CD4-positive, alpha-beta T cell treated with Interleukin-6 for 4 hours (primary cell): Measurements from ENCODE around the gene DNAJC5.

Source experiments
- DNase-seq: peaks from one replicate; pipeline ENCODE4 v3.0.0-alpha.2; 2020; ENCODE audit warnings: mixed read lengths

DNAJC5 gene

GRCh38 chr20:63885264-63886053, 9.5 kb upstream of the DNAJC5 start:
- DNase-seq, result no peak

- no peak for DNase-seq
Observed at GRCh38 chr20:63886054-63886419, 8.9 kb upstream of the DNAJC5 start.

- DNase-seq, result no peak
Observed at GRCh38 chr20:63886921-63887320, 8.0 kb upstream of the DNAJC5 start.

GRCh38 chr20:63889241-63890200, 5.4 kb upstream of the DNAJC5 start:
- DNase-seq, result no peak

DNA sequence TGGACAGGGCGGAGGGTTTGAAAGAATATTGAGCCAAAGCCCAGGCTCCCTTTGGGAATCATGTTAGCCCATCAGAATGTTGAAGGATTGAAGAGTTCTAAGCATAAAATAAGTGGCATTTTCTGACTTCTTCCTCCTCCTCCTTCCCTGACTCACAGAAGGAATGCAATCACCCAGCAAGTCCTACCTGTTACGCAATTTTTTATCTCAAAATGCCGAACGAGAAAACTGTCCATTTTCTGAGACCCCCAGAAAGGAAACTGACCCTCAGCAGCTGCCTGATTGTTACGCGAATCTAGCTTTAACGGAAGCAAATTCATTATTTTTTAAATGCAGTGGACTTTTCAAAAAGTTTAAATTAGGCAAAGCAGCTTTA, 4.7 kb upstream of the DNAJC5 start:
- DNase-seq, result no peak

- DNase-seq, result no peak
Observed at GRCh38 chr20:63890616-63891015, 4.3 kb upstream of the DNAJC5 start.

GRCh38 chr20:63891061-63892002, 3.6 kb upstream of the DNAJC5 start:
- no peak for DNase-seq

GRCh38 chr20:63892402-63892801, 2.5 kb upstream of the DNAJC5 start:
- no peak for DNase-seq

DNA sequence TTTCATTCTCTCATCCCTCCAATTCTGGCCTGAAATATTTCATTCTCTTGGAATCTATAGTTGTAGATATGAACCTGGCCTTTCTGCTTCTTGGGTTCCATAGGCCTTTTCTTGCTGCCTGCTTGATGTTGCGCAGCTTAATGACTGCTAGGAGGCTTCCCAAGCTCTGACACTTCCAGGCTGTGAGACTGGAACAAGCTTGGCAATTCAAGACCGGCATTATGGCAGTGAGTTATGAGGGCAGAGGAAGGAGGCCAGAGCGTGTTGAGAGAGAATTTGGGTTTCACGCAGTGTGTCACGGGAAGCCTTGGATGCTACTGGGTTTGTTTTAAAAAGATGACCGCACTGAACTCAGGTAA, 948 bp upstream of the DNAJC5 start:
- peak; percentile 3 for DNase-seq

DNA sequence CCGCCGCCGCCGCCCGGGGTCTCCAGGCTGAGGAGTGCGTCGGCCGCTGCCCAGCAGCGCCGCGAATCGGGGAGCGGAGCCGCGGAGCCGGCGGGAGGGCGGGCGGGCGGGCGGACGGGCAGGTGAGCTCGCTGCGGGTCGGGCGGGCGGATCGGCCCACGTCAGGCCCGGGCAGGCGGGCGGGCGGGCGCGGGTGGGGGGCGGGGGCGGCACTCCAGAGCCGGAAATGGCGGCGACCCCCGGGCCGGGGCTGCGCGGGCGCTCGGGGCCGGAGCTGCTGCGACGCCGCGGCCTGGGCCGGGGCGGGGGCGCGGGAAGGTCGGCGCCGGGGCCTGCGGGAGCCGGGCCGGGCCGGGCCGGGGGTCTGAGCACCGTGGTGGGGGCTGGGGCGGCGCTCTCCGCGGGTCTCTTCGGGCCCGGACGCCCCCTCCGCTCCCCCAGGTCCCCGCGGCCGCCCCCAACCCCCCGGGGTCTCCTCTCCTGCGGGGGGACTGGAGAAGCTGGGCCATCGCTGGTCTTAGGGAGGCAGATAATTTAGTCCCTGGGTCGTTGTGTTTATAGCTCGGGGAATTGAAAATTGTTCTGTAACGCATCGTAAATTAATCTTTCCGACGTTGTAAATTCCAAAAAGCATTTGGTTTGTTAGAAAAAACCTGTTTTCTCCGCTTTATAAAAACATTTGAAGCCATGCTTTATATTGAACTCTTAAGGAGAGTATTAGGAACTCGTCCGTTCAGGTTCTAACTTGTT, 451 bp downstream of the DNAJC5 start:
- DNase-seq, result no peak

DNA sequence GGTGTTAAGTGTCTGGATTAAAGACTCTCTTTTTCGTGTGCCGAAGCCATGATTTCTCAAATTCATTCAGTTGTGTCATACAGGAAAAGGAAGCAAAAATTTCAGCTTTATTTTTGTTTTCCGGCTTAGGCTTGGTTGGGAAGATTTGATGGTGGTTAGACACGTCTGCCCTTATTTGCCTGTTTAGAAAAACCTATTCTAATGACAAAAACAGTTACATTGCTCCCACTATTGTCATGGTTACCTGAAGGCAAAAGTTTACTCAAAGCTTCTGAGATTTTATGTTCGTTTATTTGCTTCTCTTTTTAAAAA, 982 bp downstream of the DNAJC5 start:
- no peak for DNase-seq

DNA sequence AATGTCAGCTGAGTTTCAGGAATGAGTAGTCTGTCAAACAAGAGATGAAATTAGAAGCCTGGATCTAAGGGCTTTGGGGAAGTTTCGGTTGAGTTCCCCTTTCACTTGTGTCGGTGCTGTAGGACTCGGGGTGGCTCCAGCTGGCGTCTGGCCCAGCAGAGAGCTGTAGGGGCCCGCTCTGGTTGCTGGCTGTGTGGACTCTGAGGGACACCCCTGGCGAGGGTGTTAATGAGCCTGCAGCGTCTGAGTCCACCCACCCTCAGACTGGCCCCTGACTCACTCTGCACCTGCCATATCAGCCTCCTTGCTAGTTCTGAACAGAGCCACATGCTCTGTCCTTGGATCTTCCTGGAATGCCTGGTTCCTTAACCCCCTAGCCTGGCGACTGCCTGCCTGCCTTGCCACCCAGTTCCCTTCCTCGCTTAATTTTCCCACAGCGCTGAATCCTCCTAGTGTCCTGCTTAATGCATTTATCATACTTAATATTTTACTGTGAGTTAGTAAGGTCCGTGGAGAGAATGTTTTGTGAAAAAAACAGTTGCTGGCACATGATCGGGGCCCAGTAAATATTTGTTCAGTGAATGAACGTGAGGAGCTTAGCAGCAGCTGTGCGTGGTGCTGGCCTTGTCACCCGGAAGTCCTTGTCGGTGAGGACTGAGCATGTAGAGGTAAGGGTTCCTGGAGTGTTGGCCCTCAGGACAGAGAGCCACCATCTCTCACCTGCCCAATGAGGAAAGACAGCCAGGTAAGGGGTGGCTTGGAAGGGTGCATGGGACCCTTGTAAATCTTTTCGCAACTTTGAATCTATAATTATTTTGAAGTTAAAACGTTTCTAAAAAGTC, 1.6 kb downstream of the DNAJC5 start:
- peak; percentile 32 for DNase-seq

DNA sequence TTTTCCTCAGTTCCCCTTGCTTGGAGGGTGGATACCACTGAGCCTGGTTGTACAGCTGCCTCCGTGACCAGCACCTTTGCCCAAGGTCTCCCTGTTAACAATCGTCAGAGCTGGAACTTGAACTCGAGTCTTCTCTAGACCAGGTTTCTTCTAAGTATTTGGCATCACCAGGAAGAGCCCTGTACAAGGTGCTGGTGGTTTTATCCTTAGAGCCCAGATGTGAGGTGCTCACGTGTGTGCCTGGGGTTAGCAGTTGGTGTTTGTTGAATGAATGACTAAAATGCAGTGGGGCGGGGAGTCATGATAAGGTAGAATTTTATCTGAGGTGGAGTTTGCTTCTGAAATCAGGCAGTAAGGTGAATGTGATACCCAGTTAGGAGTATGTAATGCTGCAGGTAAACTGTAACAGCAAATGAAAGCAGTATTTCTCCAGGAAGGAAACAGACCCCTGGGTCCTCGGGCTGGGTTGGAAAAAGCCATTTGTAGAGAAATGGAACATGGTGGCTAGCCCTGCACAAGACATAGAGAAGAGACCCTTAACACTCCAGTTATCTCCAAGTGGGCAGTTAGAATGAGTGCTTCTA, 3.1 kb downstream of the DNAJC5 start:
- DNase-seq, result no peak

- peak; percentile 28 for DNase-seq
Observed at GRCh38 chr20:63898882-63899558, 4.1 kb downstream of the DNAJC5 start.

- DNase-seq, result no peak
Observed at GRCh38 chr20:63900413-63900812, 5.5 kb downstream of the DNAJC5 start.

- DNase-seq, result no peak
Observed at GRCh38 chr20:63903796-63904561, 9.1 kb downstream of the DNAJC5 start.

GRCh38 chr20:63908008-63908682, 13.2 kb downstream of the DNAJC5 start:
- DNase-seq, result no peak

GRCh38 chr20:63911176-63911575, 16.2 kb downstream of the DNAJC5 start:
- peak; percentile 29 for DNase-seq

DNA sequence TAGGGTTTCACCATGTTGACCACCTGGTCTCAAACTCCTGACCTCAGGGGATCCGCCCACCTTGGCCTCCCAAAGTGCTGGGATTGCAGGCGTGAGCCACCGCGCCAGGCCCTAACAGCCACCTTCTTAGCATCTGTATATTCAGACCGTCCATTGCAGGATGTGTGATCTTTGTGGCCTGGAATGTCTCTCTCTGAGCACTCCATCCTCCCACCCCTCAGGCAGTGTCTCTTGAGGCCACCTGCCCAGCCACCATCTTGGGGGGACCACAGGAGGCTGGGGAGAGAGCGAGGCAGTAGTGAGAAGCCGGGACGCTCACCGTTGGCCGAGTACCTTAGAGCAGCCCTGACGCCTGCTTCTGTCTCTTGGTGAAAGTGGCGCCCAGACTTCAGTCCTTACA, 18.8 kb downstream of the DNAJC5 start:
- no peak for DNase-seq
